Stimulated activated CD4-positive, alpha-beta T cell treated with anti-CD3 and anti-CD28 coated beads, Interleukin-4, amount 100 ng/mL, for 24 hours (primary cell): ENCODE measurements around the gene COL23A1.

ENCODE experiments used
- DNase-seq: peaks from one replicate; pipeline ENCODE4 v3.0.0-alpha.2; 2020

Gene COL23A1

GRCh38 chr5:178590141-178590923 is at the start of gene COL23A1:
COL23A1 (minus strand) TSS chr5:178590393.
- DNase-seq = peak; percentile 22

- no peak for DNase-seq
Observed at GRCh38 chr5:178637356-178638074, 47.3 kb upstream of the COL23A1 start.

GRCh38 chr5:178632285-178632684 is 42.1 kb upstream of the COL23A1 start:
- no peak for DNase-seq

GRCh38 chr5:178630951-178631350 is 40.8 kb upstream of the COL23A1 start:
- DNase-seq = no peak

- DNase-seq = no peak
Observed at GRCh38 chr5:178630475-178630930, 40.3 kb upstream of the COL23A1 start.

- DNase-seq = no peak
Observed at GRCh38 chr5:178627259-178627598, 37.0 kb upstream of the COL23A1 start.

GRCh38 chr5:178626484-178627258 is 36.5 kb upstream of the COL23A1 start, which contains the start of gene CLK4:
CLK4 (minus strand) TSS chr5:178627050; CDS start chr5:178623416, 3,634 bp downstream.
- DNase-seq = peak; percentile 98

GRCh38 chr5:178625679-178626483 is 35.7 kb upstream of the COL23A1 start:
- DNase-seq = no peak

GRCh38 chr5:178624631-178625546 is 34.7 kb upstream of the COL23A1 start:
- DNase-seq = no peak

- no peak for DNase-seq
Observed at GRCh38 chr5:178622679-178623247, 32.6 kb upstream of the COL23A1 start.

- no peak for DNase-seq
Observed at GRCh38 chr5:178619390-178619789, 29.2 kb upstream of the COL23A1 start.

- DNase-seq = no peak
Observed at GRCh38 chr5:178612299-178612698, 22.1 kb upstream of the COL23A1 start.

GRCh38 chr5:178606269-178606668 is 16.1 kb upstream of the COL23A1 start:
- DNase-seq = no peak

- DNase-seq = no peak
Observed at GRCh38 chr5:178605788-178606187, 15.6 kb upstream of the COL23A1 start.

- no peak for DNase-seq
Observed at GRCh38 chr5:178602752-178603151, 12.6 kb upstream of the COL23A1 start.

GRCh38 chr5:178595750-178596149 is 5.6 kb upstream of the COL23A1 start:
- no peak for DNase-seq

GRCh38 chr5:178595150-178595549 is 5.0 kb upstream of the COL23A1 start:
- DNase-seq = no peak

GRCh38 chr5:178590924-178591423 is 781 bp upstream of the COL23A1 start:
- no peak for DNase-seq

- DNase-seq = no peak
Observed at GRCh38 chr5:178589180-178590140, 733 bp downstream of the COL23A1 start.

GRCh38 chr5:178588769-178589168 is 1.4 kb downstream of the COL23A1 start:
- no peak for DNase-seq
